SKM-1 (cell line): Measurements from ENCODE around the gene ERBB4.
"Not testable (repeated sequence)": the region's sequence is repeated elsewhere in the genome, so short reads cannot be mapped to it uniquely, and the experiment has no call there.

Experiments used
- DNase-seq: peaks from one replicate; lab custom pipeline; 2025; ENCODE audit not compliant: unreplicated experiment; lab: John Stamatoyannopoulos, UW

ERBB4 gene

GRCh38 chr2:211649331-211649730 is 889.3 kb downstream of the ERBB4 start:
- DNase-seq = no peak

GRCh38 chr2:211631503-211631902 is 907.1 kb downstream of the ERBB4 start:
- DNase-seq = no peak

DNA sequence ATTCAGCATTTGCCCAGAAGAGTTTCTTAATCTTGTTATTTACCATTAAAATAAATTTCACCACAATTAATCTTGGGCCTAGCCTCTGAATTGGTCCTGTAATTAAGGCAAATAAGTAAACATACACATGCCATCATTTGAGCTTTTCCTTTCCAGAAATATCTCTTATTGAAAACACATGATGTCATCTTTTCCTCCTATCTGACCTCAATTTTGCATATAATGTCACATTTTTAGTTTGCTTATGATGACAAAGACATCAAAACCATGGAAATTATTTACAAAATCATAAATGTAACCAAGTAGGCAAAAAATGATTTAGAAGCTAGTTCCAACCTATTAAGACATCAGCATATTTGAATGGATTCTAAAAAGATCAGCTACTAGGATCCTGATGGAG is 915.5 kb downstream of the ERBB4 start:
- DNase-seq = no peak

GRCh38 chr2:211620986-211621385 is 917.6 kb downstream of the ERBB4 start:
- DNase-seq = no peak

- DNase-seq = no peak
These were observed 920.8 kb downstream of the ERBB4 start for GRCh38 chr2:211617803-211618202.

- no peak for DNase-seq
These were observed 927.0 kb downstream of the ERBB4 start for GRCh38 chr2:211611621-211612020.

- peak; percentile 28 for DNase-seq
These were observed 927.5 kb downstream of the ERBB4 start for GRCh38 chr2:211611061-211611518.

GRCh38 chr2:211609127-211609526 is 929.5 kb downstream of the ERBB4 start:
- no peak for DNase-seq

DNA sequence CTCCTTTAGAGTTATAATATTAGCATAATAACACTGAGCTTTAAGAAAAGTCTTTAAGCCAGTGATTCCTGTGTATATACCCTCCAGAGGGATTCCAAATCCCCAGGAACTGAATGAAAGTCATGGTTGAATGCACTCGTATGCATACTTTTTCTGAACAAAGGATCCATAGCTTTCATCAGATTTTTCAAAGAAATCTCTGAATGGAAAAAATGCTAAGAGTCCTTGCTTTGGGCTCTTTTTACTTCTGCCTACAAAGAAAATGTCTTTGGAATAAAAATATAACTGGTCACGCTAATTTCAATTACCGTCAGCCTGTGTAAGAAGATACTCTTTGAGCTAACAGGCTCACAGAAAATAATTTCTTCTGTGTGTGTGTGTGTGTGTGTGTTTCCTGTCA is 939.5 kb downstream of the ERBB4 start:
- DNase-seq = no peak

- DNase-seq = no peak
These were observed 940.4 kb downstream of the ERBB4 start for GRCh38 chr2:211598238-211598637.

DNA sequence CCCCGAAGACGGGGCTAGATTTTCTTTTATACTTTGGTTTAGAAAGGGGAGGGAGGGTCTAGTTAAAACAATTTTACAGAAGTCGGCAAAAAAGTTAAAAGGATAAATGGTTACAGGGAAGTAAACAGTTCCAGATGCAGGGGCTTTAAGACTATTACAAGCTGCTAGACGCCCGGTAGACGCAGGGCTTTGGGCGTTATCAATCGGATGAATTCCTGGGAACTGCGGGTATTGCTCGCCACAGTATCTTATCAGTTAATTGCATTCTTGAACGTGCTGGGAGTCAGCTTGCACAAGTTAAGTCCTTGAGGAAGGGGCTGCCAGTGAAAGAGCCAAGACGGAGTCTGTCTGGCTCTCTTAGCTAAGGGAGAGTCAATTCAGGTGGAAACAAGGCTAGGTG is 946.6 kb downstream of the ERBB4 start:
- not testable (repeated sequence) for DNase-seq

DNA sequence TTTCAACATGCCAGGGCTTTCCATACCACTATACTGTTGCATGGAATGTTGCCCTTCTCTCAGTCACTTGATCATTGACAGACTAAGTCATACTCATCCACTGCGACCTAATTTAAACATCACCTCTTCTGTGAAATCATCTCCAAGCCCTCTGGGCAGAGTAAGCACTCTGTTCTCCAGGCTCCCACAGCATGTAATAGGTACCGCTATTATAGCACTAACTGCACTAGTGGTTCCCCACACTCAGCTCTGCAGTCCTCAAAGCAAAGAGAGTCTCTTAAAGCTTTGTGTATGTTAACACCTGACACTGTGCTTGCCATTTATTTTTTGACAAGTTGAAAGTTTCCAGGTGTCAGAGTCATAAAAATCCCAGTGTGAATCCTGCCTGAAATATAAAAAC is 947.2 kb downstream of the ERBB4 start:
- DNase-seq = no peak

GRCh38 chr2:211568439-211568838 is 970.2 kb downstream of the ERBB4 start:
- DNase-seq = no peak

DNA sequence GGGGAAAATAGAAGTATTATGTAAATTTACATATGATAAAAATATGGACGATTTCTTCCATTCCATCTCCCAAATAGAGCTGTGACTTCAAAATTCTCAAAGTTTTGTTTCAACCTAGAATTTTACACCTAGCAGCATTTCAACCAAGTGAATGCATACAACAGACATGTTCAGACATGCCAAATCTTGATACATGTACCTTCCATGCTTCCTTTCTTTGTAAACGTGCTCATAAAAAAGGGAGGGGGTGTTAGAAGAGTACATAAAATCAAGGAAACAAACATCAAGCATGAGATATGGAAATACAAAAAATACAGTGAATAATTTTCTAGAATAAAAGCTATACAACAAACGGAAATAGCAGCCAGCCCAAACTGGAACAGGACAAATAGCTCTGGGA is 974.2 kb downstream of the ERBB4 start:
- no peak for DNase-seq

- DNase-seq = no peak
These were observed 993.0 kb downstream of the ERBB4 start for GRCh38 chr2:211545582-211545981.

DNA sequence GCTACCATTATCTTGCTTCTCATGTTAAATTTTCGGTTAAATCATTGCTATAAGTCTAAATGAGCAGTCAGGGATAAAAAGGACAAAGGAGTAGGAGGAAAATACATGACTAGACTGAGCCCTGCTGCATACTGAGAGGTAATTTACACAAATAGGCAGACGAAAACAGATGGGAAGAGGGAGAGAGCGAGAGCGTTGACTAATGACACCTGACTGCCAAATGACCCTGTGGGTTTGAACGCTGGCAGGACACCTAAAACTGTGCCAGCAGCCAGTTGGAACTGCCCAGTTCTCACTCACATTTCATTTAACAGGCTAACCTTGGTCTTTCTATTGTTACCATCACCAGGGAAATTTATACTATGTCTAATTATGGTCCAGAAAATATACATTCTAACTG is 1004.0 kb downstream of the ERBB4 start:
- no peak for DNase-seq

DNA sequence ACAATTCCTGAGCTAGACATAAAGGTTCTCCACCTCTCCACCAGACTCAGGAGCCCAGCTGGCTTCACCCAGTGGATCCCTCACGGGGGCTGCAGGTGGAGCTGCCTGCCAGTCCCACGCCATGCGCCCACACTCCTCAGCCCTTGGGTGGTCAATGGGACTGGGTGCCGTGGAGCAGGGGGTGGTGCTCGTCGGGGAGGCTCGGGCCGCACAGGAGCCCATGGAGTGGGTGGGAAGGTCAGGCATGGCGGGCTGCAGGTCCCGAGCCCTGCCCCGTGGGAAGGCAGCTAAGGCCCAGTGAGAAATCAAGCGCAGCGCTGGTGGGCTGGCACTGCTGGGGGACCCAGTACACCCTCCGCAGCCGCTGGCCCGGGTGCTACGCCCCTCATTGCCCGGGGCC is 1014.4 kb downstream of the ERBB4 start:
- DNase-seq = not testable (repeated sequence)

DNA sequence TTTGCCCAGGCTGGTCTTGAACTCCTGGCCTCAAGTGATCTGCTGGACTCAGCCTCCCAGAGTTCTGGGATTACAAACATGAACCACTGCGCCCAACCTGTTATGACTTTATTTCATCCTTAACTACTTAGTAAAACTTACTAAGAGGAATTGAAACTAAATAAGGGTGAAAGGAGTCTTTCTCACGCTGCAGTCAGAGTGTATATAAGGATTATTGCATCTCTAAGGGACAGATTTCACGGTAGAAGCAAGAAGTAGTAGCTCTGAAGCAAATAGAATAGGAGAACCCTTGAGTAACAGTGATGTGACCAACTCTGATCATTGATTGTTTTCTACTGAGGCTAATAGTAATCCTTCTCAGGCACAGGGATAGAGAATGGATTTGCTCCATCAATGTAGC is 1022.1 kb downstream of the ERBB4 start:
- no peak for DNase-seq

- DNase-seq = no peak
These were observed 1024.6 kb downstream of the ERBB4 start for GRCh38 chr2:211514049-211514448.

DNA sequence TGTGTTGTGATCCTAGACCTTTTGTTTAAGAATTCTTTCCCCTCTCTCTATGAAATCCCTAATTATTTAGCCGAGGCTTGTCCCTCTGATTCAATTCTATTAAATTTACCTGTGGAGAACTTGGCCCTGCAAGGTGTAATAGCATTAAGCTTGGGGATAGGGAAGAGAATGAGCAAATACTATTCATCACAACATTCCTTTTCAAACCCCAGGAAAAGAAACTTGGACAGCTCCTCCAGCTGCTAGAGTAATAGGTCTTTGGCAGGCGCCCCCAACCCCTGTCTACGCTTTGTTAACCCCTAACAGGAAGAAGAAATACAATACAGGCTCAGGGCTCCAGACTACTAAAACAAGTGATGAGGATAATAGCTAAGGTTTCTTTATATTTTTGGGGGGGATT is 1025.2 kb downstream of the ERBB4 start:
- DNase-seq = no peak

GRCh38 chr2:211512806-211513205 is 1025.8 kb downstream of the ERBB4 start:
- no peak for DNase-seq

GRCh38 chr2:211503856-211504255 is 1034.7 kb downstream of the ERBB4 start:
- DNase-seq = no peak

GRCh38 chr2:211503198-211503597 is 1035.4 kb downstream of the ERBB4 start:
- no peak for DNase-seq
